HG03354 (cell line): ENCODE results near the gene HOXA9.

Experiments
- ATAC-seq: cut with Tn5 transposase; IDR thresholded peaks from one replicate; pipeline ENCODE4 v1.9.1; 2021; ENCODE audit warnings: mild to moderate bottlenecking; ENCODE audit not compliant: unreplicated experiment, poor library complexity, severe bottlenecking

Gene HOXA9

GRCh38 chr7:27157702-27158431 is 7.5 kb downstream of the HOXA9 start:
- no peak for ATAC-seq

- ATAC-seq, result no peak
These were observed 8.2 kb downstream of the HOXA9 start for GRCh38 chr7:27156916-27157701.

- no peak for ATAC-seq
These were observed 8.8 kb downstream of the HOXA9 start, which contains the start of gene HOXA7 for GRCh38 chr7:27156508-27156898. HOXA7 (minus strand) TSS chr7:27156675; CDS start chr7:27156545, 130 bp downstream.

- ATAC-seq, result no peak
These were observed 9.4 kb downstream of the HOXA9 start for GRCh38 chr7:27155816-27156507.

GRCh38 chr7:27154901-27155815 is 10.2 kb downstream of the HOXA9 start:
- no peak for ATAC-seq

GRCh38 chr7:27154369-27154768 is 11.0 kb downstream of the HOXA9 start:
- no peak for ATAC-seq

GRCh38 chr7:27153526-27153925 is 11.8 kb downstream of the HOXA9 start:
- no peak for ATAC-seq

- ATAC-seq, result no peak
These were observed 12.4 kb downstream of the HOXA9 start for GRCh38 chr7:27152816-27153442.

GRCh38 chr7:27151931-27152815 is 13.2 kb downstream of the HOXA9 start, which contains the start of gene HOXA3:
HOXA3 (minus strand) TSS chr7:27152583; CDS start chr7:27110640, 41,943 bp downstream.
- ATAC-seq, result no peak

GRCh38 chr7:27151341-27151930 is 13.9 kb downstream of the HOXA9 start:
- ATAC-seq, result no peak

GRCh38 chr7:27150568-27151340 is 14.6 kb downstream of the HOXA9 start:
- peak; percentile 80 for ATAC-seq

GRCh38 chr7:27149842-27150567 is 15.3 kb downstream of the HOXA9 start:
- no peak for ATAC-seq

- no peak for ATAC-seq
These were observed 16.3 kb downstream of the HOXA9 start for GRCh38 chr7:27148756-27149641.

- no peak for ATAC-seq
These were observed 17.1 kb downstream of the HOXA9 start for GRCh38 chr7:27148031-27148755.
